GM18511 (cell line): Measurements from ENCODE around the gene AP2M1.
A peak's percentile ranks its signal among the peaks of the same experiment; 100 is the strongest.

Source experiments
- ATAC-seq: cut with Tn5 transposase; IDR thresholded peaks from one replicate; pipeline ENCODE4 v1.9.1; 2021; ENCODE audit warnings: mild to moderate bottlenecking, moderate library complexity; ENCODE audit not compliant: unreplicated experiment

Gene AP2M1

GRCh38 chr3:184177767-184178306 is 3.2 kb downstream of the AP2M1 start:
- no peak for ATAC-seq

DNA sequence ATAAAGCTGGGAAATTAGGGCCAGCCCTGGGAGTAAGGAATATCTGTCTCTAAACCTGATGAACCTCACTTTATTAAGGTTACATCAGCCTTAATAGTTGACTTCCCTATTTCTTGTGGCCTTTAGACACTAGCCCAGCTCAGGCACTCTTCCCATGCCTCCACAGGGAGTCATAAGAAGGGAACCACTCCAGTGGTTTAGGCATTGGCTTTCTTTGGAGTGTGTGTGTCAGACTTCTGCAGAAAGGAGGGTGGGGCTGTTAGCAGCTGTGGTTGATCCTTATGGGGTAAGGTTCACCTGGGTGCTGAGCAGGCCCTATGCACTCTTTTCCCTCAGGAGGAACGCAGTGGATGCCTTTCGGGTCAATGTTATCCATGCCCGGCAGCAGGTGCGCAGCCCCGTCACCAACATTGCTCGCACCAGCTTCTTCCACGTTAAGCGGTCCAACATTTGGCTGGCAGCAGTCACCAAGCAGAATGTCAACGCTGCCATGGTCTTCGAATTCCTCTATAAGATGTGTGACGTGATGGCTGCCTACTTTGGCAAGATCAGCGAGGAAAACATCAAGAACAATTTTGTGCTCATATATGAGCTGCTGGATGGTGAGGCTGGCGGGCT is 4.0 kb downstream of the AP2M1 start:
- ATAC-seq: no peak

GRCh38 chr3:184180165-184180564 is 5.5 kb downstream of the AP2M1 start:
- ATAC-seq: no peak

- no peak for ATAC-seq
These were observed 6.9 kb downstream of the AP2M1 start for GRCh38 chr3:184181596-184181995.

DNA sequence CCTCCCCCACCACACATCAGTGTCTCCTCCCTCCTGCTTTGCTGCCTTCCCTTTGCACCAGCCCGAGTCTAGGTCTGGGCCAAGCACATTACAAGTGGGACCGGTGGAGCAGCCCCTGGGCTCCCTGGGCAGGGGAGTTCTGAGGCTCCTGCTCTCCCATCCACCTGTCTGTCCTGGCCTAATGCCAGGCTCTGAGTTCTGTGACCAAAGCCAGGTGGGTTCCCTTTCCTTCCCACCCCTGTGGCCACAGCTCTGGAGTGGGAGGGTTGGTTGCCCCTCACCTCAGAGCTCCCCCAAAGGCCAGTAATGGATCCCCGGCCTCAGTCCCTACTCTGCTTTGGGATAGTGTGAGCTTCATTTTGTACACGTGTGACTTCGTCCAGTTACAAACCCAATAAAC is 9.0 kb downstream of the AP2M1 start:
- no peak for ATAC-seq

DNA sequence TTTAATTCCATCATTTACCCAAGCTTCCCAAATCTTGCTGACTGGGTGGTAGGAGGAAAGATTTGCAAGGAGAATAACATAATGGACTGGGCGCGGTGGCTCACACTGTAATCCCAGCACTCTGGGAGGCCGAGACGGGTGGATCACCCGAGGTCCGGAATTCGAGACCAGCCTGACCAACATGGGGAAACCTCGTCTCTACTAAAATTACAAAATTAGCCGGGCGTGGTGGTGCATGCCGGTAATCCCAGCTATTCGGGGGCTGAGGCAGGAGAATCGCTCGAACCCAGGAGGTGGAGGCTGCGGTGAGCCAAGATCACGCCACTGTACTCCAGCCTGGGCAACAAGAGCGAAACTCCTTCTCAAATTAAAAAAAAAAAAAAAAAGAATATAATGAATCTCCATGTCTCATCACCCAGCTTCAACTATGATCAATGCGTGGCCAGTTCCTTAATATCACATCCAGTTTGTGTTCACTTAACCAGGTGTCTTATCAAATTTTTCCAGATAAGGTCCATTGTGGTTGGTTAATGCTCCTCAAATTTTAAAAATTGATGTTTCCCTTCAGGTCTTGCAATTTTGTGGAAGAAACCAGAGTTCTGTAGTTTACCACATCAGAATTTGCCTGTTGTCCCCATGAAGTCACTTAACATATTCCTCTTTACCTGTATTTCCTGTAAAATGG is 10.0 kb downstream of the AP2M1 start:
- ATAC-seq: no peak

DNA sequence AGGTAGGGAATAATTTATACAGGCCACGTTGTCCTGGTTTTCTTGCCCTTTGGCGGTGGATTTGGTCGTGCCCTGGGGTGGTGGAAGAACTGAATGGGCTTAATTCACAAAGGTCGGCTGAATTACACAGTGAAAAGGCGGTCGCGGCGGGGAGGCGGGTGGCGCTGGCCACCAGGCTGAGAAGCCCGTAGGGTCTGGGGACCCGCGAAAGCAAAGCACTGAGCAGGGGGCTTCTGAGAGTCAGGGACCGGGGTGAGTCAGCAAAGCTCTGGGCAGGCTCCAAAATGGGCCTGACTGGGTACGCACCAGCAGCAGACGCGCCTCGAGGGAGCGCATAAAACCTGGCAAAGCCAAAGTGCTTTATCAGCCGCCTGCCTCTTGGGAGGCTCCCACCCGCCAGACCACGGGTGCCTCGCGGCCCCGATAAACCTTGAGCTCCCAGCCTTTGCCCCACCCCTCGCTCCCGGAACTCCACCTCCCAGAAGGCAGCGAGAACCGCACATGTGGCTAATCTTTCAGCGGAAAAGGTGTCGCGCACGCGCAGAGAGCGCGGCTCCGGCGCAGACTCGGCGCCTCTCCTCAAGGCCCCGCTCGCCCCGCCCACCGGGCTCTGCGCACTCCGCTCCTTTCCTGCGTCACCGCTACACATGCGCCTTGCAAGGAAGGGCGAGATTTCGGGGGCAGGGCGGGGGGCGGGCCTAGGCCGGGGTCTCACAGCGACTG is 11.0 kb downstream of the AP2M1 start:
- peak; percentile 94 for ATAC-seq

- ATAC-seq: peak; percentile 44
These were observed 11.7 kb downstream of the AP2M1 start, which contains the start of gene ABCF3 for GRCh38 chr3:184186184-184186901. TSS of gene ABCF3 (plus strand) at chr3:184186199. CDS start at chr3:184186208, 9 bp downstream.

- no peak for ATAC-seq
These were observed 12.2 kb downstream of the AP2M1 start for GRCh38 chr3:184186902-184187207.

DNA sequence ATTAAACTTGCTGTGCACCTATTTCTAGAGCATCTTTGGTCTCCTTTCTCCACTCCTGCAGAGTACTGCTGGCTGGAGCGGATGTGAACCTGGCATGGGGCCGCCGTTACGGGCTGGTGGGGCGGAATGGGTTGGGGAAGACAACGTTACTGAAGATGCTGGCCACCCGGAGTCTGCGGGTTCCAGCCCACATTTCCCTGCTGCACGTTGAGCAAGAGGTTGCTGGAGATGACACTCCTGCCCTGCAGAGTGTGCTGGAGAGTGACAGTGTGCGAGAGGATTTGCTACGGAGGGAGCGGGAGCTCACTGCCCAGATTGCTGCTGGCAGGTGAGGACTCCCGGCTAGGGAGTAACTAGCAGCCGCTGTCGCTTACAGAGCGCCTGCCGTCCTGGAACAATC is 13.4 kb downstream of the AP2M1 start:
- no peak for ATAC-seq

- ATAC-seq: no peak
These were observed 14.8 kb downstream of the AP2M1 start for GRCh38 chr3:184189421-184189820.

- ATAC-seq: no peak
These were observed 18.2 kb downstream of the AP2M1 start for GRCh38 chr3:184192889-184193288.

DNA sequence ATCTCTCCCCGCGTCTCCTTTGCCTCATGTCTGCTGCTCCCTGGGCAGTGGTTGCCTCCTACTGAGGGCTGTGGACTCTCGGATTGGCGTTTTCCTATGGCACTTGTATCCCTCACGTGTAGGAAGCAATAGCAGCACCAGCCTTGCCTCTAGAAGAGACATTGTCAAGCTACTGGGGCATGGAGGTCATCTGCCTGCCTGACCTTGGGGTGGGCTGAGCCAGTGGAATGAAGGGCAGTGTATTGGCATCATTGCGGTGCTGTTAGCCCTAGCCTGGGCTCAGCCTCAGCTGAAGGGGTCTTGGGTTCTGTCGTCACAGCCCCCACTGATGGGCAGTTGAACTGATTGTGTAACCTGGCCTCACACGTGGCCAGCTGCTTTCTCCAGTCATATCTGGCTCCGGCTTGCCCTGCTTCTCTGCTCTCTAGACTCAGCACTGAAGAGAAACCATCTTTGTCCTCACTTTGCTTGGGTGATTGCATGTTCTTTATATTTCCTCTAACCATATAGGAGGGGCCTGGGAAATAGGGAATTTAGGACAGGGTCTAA is 19.4 kb downstream of the AP2M1 start:
- no peak for ATAC-seq

- ATAC-seq: no peak
These were observed 21.9 kb downstream of the AP2M1 start for GRCh38 chr3:184196536-184196935.

GRCh38 chr3:184198509-184198908 is 23.9 kb downstream of the AP2M1 start:
- ATAC-seq: no peak

- no peak for ATAC-seq
These were observed 26.2 kb downstream of the AP2M1 start for GRCh38 chr3:184200825-184201224.

- no peak for ATAC-seq
These were observed 28.9 kb downstream of the AP2M1 start for GRCh38 chr3:184203526-184203925.

- no peak for ATAC-seq
These were observed 34.7 kb downstream of the AP2M1 start for GRCh38 chr3:184209146-184209923.

GRCh38 chr3:184211297-184211696 is 36.6 kb downstream of the AP2M1 start:
- no peak for ATAC-seq

DNA sequence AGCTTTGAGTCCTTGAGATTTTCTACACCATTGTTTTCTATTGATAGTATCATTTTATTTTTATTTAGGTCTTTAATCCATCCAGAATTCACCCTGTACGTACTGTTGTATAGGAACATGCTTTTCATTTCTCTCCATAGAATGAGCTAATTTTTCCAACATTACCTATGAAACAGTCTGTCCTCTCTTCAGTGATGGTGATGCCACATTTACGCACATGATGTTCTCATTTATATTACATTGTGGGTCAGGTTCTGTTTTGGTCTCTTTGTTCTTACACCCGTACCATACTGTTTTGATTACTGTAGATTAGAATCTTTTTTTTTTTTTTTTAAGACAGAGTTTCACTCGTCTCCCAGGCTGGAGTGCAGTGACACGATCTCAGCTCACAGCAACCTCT is 37.1 kb downstream of the AP2M1 start:
- no peak for ATAC-seq
